Measurements from ENCODE around the gene RPS6KA3.

- TF ChIP-seq, protein P1, sequence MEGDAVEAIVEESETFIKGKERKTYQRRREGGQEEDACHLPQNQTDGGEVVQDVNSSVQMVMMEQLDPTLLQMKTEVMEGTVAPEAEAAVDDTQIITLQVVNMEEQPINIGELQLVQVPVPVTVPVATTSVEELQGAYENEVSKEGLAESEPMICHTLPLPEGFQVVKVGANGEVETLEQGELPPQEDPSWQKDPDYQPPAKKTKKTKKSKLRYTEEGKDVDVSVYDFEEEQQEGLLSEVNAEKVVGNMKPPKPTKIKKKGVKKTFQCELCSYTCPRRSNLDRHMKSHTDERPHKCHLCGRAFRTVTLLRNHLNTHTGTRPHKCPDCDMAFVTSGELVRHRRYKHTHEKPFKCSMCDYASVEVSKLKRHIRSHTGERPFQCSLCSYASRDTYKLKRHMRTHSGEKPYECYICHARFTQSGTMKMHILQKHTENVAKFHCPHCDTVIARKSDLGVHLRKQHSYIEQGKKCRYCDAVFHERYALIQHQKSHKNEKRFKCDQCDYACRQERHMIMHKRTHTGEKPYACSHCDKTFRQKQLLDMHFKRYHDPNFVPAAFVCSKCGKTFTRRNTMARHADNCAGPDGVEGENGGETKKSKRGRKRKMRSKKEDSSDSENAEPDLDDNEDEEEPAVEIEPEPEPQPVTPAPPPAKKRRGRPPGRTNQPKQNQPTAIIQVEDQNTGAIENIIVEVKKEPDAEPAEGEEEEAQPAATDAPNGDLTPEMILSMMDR (IDR thresholded peaks at IDR 0.05) = no peak
- no peak for TF ChIP-seq POLR2A (IDR thresholded peaks at IDR 0.05; ENCODE audit: low read depth)
- no peak for TF ChIP-seq EP300 (IDR thresholded peaks at IDR 0.05)
Observed at GRCh38 chrX:20197641-20198210, 69.0 kb downstream of the RPS6KA3 start.
